Stimulated activated CD8-positive, alpha-beta memory T cell treated with anti-CD3 and anti-CD28 coated beads, Interleukin-7, amount 100 ng/mL, for 24 hours (primary cell): ENCODE data around the gene CEP85.

ENCODE experiments used
- DNase-seq: peaks from one replicate; pipeline ENCODE4 v3.0.0-alpha.2; 2020; ENCODE audit warnings: low read depth

The CEP85 gene, protein sequence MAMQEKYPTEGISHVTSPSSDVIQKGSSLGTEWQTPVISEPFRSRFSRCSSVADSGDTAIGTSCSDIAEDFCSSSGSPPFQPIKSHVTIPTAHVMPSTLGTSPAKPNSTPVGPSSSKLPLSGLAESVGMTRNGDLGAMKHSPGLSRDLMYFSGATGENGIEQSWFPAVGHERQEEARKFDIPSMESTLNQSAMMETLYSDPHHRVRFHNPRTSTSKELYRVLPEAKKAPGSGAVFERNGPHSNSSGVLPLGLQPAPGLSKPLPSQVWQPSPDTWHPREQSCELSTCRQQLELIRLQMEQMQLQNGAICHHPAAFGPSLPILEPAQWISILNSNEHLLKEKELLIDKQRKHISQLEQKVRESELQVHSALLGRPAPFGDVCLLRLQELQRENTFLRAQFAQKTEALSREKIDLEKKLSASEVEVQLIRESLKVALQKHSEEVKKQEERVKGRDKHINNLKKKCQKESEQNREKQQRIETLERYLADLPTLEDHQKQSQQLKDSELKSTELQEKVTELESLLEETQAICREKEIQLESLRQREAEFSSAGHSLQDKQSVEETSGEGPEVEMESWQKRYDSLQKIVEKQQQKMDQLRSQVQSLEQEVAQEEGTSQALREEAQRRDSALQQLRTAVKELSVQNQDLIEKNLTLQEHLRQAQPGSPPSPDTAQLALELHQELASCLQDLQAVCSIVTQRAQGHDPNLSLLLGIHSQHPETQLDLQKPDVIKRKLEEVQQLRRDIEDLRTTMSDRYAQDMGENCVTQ

DNA sequence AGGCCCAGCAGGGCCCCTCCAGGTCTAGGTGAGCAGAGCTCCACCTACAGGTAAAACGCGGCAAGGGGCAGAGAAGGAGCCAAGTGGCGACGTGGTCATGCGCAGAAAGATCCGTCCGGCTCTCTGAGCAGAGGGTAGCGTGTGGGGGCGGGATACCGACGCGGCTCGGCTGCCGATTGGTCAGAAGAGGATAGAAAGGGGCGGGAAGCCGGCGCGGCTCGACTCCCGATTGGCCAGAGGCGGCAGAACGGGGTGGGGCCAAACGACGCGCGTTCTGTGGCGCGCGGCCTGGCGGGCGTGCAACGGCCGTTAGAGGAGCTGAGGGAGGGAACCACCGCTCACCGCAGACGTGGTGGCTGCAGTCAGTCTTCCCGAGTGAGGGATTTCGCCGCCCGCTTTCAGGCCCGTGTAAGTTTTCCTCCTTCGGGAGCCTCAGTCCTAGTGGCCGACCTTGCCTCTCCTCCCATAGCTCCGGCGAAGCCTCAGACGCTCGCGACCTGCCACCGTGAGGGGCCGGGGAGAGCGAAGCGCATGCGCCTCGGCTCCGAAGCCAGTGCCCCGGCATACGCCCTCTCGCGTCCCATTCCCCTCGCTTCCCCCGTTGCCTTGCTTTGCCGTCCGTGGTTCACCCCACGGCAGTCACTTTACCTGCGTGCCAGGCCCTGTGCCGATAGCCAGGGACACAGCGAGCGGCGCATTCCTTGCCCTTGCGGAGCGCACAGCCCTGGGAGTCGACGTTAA is at the start of gene CEP85:
Gene CEP85, plus strand, starts transcription at position 298 of the 741 bp plus-strand sequence. CDS start 5,584 bp downstream, outside the sequence.
- peak; percentile 94 for DNase-seq

GRCh38 chr1:26184883-26185282 is 49.1 kb upstream of the CEP85 start:
- DNase-seq: no peak

DNA sequence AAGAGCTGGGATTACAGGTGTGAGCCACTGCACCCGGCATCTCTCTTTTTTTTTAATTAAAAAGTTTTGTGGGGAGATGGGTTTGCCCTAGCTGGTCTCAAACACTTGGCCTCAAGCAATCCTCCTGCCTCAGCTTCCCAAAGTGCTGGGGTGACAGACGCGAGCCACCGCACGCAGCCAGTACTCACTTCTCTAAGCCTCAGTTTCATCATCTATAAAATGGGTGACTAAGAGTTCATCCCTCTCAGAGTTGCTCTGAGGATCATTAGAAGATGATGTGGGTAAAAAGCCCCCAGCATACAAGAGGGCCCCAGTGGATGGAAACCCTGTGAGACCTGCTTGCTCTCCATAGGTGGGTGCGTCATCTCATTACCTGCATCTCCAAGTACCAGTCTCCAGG is 46.1 kb upstream of the CEP85 start:
- no peak for DNase-seq

DNA sequence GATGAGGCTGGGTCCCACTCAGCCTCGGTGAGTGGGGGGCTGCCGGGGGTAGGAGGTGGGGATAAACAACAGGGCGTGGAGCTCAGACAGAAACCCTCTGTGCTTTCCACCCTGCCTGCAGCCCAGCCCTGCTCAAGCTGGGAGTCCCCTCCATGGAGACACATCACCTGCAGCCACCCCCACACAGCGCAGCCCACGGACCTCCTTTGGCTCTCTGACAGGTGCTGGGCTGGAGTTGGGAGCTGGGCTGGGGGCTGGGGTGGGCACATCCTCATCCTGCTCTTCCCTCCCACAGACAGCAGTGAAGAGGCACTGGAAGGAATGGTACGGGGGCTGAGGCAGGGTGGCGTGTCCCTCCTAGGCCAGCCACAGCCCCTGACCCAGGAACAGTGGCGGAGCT is 45.5 kb upstream of the CEP85 start:
- no peak for DNase-seq

DNA sequence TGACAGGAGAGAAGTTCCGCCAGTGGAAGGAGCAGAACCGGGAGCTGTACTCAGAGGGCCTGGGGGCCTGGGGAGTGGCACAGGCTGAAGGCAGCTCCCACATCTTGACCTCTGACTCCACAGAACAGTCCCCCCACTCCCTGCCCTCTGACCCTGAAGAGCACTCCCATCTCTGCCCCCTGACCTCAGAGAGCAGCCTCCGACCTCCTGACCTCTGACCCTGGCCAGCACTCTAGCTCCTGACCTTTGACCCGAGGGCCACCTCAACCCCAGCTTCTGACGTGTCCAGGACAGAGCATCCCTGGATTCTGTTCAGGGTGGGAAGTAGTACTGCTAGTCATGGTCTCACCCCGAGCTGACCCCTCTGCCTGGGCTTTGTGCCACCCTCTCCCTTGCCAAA is 44.7 kb upstream of the CEP85 start:
- DNase-seq: no peak

GRCh38 chr1:26189751-26190275 is 44.2 kb upstream of the CEP85 start:
- no peak for DNase-seq

- DNase-seq: no peak
Measured at GRCh38 chr1:26190373-26190987, 43.5 kb upstream of the CEP85 start, which contains the start of gene CATSPER4. Gene CATSPER4 (plus strand): TSS chr1:26190602. CDS start chr1:26190628, 26 bp downstream.

GRCh38 chr1:26191739-26192138 is 42.3 kb upstream of the CEP85 start:
- DNase-seq: no peak

DNA sequence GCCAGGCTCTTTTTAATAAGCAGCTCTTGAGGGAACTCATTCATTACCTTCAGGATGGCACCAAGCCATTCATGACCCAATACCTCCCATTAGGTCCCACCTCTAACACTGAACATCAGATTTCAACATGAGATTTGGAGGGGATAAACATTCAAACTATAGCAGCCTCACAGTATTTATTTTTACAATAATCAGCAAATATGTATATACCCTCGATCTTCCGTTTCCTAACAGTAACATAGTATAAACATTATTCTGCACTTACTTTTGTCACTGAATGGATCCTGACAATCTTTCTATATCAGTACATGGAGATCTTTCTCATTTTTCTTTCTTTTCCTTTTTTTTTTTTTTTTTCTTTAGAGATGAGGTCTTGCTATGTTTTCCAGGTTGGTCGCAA is 38.2 kb upstream of the CEP85 start:
- no peak for DNase-seq

- DNase-seq: no peak
Measured at GRCh38 chr1:26197301-26197700, 36.7 kb upstream of the CEP85 start.

DNA sequence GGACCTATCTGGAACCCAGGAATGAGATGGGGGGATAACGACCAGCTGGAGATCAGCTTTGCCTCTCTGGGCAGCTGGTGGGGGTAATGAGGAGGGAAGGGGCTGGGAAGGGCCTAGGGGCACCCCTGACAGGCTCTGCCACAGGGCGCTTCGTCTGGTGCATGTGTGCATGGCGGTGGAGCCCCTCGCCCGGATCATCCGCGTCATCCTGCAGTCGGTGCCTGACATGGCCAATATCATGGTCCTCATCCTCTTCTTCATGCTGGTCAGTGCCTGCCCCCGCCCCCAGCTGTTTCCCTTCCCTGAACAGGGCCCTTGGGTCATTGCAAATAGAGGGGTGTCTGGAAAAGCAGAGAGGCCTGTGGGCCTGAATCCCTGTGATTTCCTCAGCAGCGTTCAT is 36.2 kb upstream of the CEP85 start:
- no peak for DNase-seq

GRCh38 chr1:26200413-26200812 is 33.6 kb upstream of the CEP85 start:
- DNase-seq: no peak

- no peak for DNase-seq
Measured at GRCh38 chr1:26203642-26204318, 30.2 kb upstream of the CEP85 start.

DNA sequence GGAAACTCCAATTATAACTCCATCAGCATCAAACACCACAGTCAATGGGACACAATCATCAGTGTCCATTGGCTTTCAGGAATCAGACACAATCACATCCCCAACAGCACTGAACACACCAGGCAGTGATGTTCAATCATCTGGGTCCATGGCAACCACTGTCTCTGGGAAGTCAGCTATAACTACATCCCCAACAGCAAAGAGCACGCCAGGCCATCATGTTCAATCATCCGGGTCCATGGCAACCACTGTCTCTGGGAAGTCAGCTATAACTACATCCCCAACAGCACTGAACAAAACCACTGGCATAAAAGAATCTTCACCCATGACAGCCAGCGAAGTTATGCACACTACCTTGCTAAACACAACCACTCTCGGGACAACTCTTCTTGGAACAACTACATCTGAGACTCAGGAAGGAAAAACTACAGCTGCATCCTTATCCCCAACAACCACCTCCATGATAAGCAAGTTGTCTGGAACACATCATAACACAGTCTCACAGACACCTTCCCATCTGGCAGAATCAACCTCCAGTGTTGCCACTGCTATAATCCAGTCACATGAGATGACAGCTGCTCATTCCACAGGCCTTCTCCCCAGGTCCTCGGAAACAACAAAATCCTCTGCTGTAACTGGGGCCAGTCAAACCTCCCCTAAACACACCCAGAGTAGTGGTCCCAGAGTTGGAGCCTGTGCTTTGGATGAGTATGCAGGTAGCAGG is 23.7 kb upstream of the CEP85 start:
- no peak for DNase-seq

DNA sequence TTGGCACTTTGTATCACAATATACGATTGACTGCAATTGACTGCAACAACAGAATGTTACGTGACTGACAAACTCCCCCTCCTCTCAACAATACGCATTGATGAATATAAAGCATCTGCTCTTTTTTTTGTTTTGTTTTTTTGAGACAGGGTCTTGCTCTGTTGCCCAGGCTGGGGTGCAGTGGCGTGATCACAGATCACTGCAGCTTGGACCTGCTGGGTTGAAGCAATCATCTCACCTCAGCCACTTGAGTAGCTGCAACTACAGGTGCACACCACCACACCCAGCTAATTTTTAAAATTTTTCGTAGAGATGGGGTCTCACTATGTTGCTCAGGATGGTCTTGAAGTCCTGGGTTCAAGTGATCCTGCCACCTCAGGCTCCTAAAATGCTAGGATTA is 21.3 kb upstream of the CEP85 start:
- no peak for DNase-seq

GRCh38 chr1:26213335-26213905 is 20.6 kb upstream of the CEP85 start:
- no peak for DNase-seq

- no peak for DNase-seq
Measured at GRCh38 chr1:26215246-26215645, 18.8 kb upstream of the CEP85 start.

DNA sequence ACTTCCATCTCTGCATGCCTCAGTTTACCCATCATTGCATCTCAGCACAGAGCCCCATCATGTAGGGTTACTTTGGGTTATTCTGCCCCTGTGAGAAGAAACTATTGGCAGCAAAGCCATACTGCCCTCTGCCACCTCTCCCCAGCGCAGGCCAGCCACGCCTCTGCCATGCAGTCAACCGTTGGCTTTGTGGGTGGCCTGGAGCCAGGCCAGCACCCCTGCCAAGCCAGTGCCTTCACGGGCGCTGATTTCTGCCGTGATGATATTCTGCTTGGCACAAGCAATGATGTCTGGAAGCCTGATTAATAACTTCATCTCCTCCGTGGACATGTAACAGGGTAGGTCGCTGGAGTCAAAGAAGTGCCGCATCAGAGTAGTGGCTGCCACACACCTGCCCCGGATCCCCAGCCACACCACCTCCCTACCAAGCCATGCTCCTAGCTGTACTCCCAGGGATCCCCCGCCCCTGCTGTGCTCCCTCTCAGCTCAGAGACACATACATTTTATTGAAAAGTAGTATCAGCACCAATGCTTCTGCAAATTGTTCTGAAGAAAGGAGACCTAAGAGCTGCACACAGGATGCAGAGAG is 15.0 kb upstream of the CEP85 start:
- no peak for DNase-seq

DNA sequence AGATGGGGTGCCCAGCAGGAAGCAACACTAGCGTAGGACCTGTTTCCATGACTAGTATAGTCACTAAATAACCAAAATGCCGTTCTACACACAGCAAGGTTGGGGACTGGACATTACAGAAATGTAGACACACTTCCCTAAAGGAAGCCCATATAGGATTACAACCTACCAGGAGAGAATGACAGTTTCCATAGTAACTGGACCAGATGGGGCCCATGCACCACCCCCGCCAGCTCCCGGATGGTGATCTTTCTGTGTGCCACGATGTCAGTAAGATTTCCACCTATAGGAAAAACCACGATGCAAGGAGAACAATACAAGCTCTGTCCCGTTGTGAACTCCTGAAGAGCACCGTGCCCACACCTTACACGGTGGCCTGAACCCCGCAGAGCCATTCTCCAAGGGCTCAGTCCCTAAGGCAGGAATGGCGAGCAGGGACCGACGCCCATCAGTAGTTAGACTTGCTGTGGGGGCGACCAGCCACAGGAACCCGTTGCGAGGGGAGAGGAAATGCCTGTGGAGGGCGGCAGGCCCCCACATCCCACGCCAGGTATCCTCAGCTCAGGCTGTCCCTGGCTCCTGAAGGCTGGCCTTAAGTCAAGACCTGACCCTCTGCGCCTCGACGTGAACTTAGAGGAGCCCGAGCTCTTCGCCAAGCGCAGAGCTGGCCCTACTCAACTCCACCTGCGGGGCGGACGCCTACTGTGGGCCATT is 13.6 kb upstream of the CEP85 start:
- DNase-seq: no peak
